Smooth muscle cell (in vitro differentiated cells): Measurements from ENCODE around the gene GCN1. TPM values are rescaled to one million over a fixed set of nuclear protein-coding genes. Genes with fewer than 3 reads are reported as not detected.

Source experiments
- DNase-seq: peaks from one replicate; lab custom pipeline; 2025; ENCODE audit not compliant: unreplicated experiment; lab: John Stamatoyannopoulos, UW
- H2AFZ ChIP-seq: fragments of 200-600 bp; sonication (generic); 2 replicates; pipeline ENCODE4 v1.6.0; 2016; ENCODE audit warnings: antibody characterized with exemption, low read depth, mild to moderate bottlenecking
- H3F3A ChIP-seq: fragments of 200-600 bp; sonication (generic); 2 replicates; pipeline ENCODE4 v1.6.0; 2017; ENCODE audit warnings: antibody characterized with exemption, low read depth
- H3K27ac ChIP-seq: fragments of 200-600 bp; sonication (generic); 2 replicates; pipeline ENCODE4 v1.5.1; 2016; ENCODE audit warnings: low read depth, mild to moderate bottlenecking
- H3K27me3 ChIP-seq: fragments of 200-600 bp; sonication (generic); 2 replicates; pipeline ENCODE4 v1.6.1; 2016; ENCODE audit warnings: low read depth, mild to moderate bottlenecking
- H3K36me3 ChIP-seq: fragments of 200-600 bp; sonication (generic); 2 replicates; pipeline ENCODE4 v1.5.1; 2016; ENCODE audit warnings: low read depth
- H3K4me1 ChIP-seq: fragments of 200-600 bp; sonication (generic); 2 replicates; pipeline ENCODE4 v1.5.1; 2016; ENCODE audit warnings: low read depth
- H3K4me2 ChIP-seq: fragments of 200-600 bp; sonication (generic); 2 replicates; pipeline ENCODE4 v1.6.0; 2016; ENCODE audit warnings: mild to moderate bottlenecking
- H3K4me3 ChIP-seq: fragments of 200-600 bp; sonication (generic); 2 replicates; pipeline ENCODE4 v1.5.1; 2016; ENCODE audit warnings: mild to moderate bottlenecking
- H3K79me2 ChIP-seq: fragments of 200-600 bp; sonication (generic); 2 replicates; pipeline ENCODE4 v1.6.0; 2016; ENCODE audit warnings: low read depth, mild to moderate bottlenecking
- H3K9ac ChIP-seq: fragments of 200-600 bp; sonication (generic); 2 replicates; pipeline ENCODE4 v1.6.0; 2016; ENCODE audit warnings: low read depth
- H3K9me3 ChIP-seq: fragments of 200-600 bp; sonication (generic); replicated peaks from 2 replicates; pipeline ENCODE4 v1.5.1; 2016; ENCODE audit warnings: low read depth
- H4K20me1 ChIP-seq: fragments of 200-600 bp; sonication (generic); 2 replicates; pipeline ENCODE4 v1.6.0; 2016; ENCODE audit warnings: low read depth
- WGBS: methylation state at CpG from one replicate; pipeline ENCODE4 v1.1.7; 2016; ENCODE audit warnings: low lambda C conversion rate; 5-methylcytosine and 5-hydroxymethylcytosine counted together
- polyA plus RNA-seq: library from polyadenylated mRNA; unstranded; fragments of >200 nt; fragmentation: Nextera tagmentation; extraction: Ambion mirVana; gene quantifications from 2 replicates; pipeline ENCODE4 v1.2.1, GENCODE V29; 2016
- total RNA-seq: library from RNA; depleted of rRNA; stranded (reverse); fragments of >200 nt; gene quantifications from 2 replicates; pipeline ENCODE4 v1.2.3, GENCODE V29; 2014
- TF ChIP-seq, protein P1 (sequence below): fragments of 200-600 bp; sonication (generic); IDR thresholded peaks from 2 replicates; pipeline ENCODE4 v1.5.1; 2017; ENCODE audit warnings: borderline replicate concordance, mild to moderate bottlenecking, antibody characterized with exemption; ENCODE audit not compliant: insufficient read depth, poor library complexity, severe bottlenecking

GCN1 gene
- total and polyA plus RNA-seq, 2 experiments from 2014 or later, result 31.6 to 44.3 TPM

DNA sequence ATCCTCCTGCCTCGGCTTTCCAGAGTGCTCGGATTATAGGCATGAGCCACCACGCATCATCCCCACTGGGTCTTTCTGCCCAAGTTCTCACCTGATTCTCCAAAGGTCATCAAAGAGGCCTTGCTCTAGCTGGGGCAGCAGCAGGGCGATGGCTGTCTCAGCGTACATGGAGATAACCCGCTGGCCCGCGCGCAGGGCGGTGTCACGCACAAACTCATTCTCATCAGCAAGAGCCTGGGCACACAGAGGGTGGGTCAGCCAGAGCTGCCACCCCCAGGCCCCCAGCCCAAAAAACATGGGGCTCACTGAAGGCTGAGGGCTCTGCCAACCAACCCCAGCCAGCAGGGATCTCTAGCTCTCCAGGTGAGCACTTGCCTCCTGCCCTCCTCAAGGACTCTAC, 50.3 kb downstream of the GCN1 start:
- H3K27ac ChIP-seq, result no peak overlapping the region
- no peaks in the 10 kb centered on the region for H3K4me1 ChIP-seq
- no peaks in the 10 kb centered on the region for H3K27me3 ChIP-seq
- H3K9ac ChIP-seq, result no peak overlapping the region
- DNase-seq, result no peak
- H3K9me3 ChIP-seq, result no peaks in the 10 kb centered on the region
- no peaks in the 10 kb centered on the region for H3K79me2 ChIP-seq
- H3K4me3 ChIP-seq, result no peak overlapping the region
- TF ChIP-seq, protein P1, sequence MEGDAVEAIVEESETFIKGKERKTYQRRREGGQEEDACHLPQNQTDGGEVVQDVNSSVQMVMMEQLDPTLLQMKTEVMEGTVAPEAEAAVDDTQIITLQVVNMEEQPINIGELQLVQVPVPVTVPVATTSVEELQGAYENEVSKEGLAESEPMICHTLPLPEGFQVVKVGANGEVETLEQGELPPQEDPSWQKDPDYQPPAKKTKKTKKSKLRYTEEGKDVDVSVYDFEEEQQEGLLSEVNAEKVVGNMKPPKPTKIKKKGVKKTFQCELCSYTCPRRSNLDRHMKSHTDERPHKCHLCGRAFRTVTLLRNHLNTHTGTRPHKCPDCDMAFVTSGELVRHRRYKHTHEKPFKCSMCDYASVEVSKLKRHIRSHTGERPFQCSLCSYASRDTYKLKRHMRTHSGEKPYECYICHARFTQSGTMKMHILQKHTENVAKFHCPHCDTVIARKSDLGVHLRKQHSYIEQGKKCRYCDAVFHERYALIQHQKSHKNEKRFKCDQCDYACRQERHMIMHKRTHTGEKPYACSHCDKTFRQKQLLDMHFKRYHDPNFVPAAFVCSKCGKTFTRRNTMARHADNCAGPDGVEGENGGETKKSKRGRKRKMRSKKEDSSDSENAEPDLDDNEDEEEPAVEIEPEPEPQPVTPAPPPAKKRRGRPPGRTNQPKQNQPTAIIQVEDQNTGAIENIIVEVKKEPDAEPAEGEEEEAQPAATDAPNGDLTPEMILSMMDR, result no peak
- no peaks in the 10 kb centered on the region for H4K20me1 ChIP-seq
- H3K4me2 ChIP-seq, result no peak overlapping the region
- H3K36me3 ChIP-seq, result peaks cover 32% of the 10 kb centered on the region
- H3F3A ChIP-seq, result no peaks in the 10 kb centered on the region
- 96% methylated on average over 11 of the region's 11 CpGs for WGBS
- no peak overlapping the region for H2AFZ ChIP-seq

DNA sequence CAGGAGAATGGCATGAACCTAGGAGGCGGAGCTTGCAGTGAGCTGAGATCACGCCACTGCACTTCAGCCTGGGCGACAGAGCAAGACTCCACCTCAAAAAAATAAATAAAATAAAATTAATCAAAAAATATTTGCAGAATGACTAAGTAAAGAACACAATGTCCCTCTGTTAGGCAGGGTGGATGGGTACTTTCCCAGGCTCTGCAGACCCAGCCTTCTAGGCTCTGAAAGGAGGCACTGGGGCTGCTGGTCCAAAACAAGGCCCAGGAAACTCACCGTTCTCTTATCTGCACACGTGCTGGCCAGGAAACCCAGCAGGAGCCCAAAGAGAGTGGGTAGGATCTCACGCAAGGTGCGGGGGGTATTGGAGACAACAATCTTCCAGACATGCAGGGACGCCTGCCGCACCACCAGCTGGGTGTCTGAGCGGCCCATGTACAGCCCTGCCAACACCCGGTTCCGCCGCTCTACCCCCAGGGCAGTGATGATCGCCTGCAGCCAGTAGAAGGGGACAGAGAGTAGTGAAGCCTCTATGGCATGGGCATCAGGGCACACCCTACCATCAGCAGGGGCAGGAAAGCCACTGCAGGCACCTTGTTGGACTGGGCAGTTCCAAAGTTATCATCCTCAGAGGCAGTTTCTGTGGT, 52.2 kb downstream of the GCN1 start:
- Histone ChIP-seq H3K4me3 (no peak overlapping the region), H3K4me2 (no peak overlapping the region), H3K27ac (no peak overlapping the region), H3K9ac (no peak overlapping the region), H3K36me3 (peaks cover 36% of the 10 kb centered on the region), H3K27me3 (no peaks in the 10 kb centered on the region), H3F3A (no peaks in the 10 kb centered on the region), H2AFZ (no peak overlapping the region), H3K79me2 (no peaks in the 10 kb centered on the region), H3K9me3 (no peaks in the 10 kb centered on the region), H3K4me1 (no peaks in the 10 kb centered on the region), H4K20me1 (no peaks in the 10 kb centered on the region)
- WGBS, result 99% methylated on average over 14 of the region's 14 CpGs
- no peak for DNase-seq
- TF ChIP-seq, protein P1, result no peak

DNA sequence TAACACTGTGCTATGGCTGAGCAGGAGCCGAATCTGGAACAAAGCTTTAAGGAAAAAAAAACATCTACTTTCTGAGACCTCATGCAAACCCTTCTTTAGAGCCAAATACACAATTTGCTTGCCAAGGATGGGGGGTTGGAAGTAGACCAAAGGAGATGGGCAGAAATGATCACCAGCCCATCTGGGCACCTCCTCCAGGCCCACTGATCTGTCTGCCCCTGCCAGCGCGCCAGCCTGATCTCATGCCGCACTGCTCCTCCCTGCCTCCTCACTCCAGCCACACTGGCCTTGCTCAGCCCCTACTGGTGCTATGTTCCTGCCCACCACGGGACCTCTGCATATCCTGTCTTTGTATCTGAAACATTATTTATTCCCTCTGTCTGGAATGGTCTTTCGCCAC, 53.2 kb downstream of the GCN1 start:
- Histone ChIP-seq H3F3A (no peaks in the 10 kb centered on the region), H3K36me3 (peaks cover 36% of the 10 kb centered on the region), H3K4me3 (no peak overlapping the region), H3K27me3 (no peaks in the 10 kb centered on the region), H2AFZ (no peak overlapping the region), H3K27ac (no peak overlapping the region), H3K4me1 (no peaks in the 10 kb centered on the region), H3K79me2 (no peaks in the 10 kb centered on the region), H4K20me1 (peaks cover 8% of the 10 kb centered on the region), H3K4me2 (no peak overlapping the region), H3K9ac (no peak overlapping the region), H3K9me3 (no peaks in the 10 kb centered on the region)
- TF ChIP-seq, protein P1, result no peak
- no peak for DNase-seq
- WGBS, result 97% methylated on average over 6 of the region's 6 CpGs

DNA sequence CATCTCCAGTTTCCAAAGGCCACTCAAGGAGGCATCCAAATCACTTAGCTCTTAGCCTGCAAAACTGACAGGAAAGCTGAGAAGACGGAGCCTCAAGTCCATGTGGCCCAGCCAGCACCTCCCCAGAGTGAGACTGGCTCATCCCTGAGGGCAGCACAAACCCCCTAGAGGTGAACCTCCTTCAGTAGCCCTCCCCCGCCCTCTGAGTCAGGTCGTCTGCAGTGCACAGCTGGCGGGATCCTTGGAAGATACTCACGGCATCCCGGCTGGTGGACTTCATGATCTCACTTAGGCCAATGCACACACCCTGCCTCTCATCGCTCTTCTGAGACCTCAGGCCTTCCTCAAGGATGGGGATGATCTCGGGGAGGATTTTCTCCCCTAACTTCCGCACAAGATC, 53.9 kb downstream of the GCN1 start:
- no peaks in the 10 kb centered on the region for H3K9me3 ChIP-seq
- H3K27me3 ChIP-seq, result no peaks in the 10 kb centered on the region
- no peak overlapping the region for H2AFZ ChIP-seq
- no peaks in the 10 kb centered on the region for H3F3A ChIP-seq
- no peaks in the 10 kb centered on the region for H3K4me1 ChIP-seq
- DNase-seq, result no peak
- H3K4me3 ChIP-seq, result no peak overlapping the region
- H3K4me2 ChIP-seq, result no peak overlapping the region
- H3K36me3 ChIP-seq, result peaks cover 32% of the 10 kb centered on the region
- TF ChIP-seq, protein P1, result no peak
- H4K20me1 ChIP-seq, result peaks cover 10% of the 10 kb centered on the region
- WGBS, result 91% methylated on average over 9 of the region's 9 CpGs
- no peaks in the 10 kb centered on the region for H3K79me2 ChIP-seq
- H3K9ac ChIP-seq, result no peak overlapping the region
- no peak overlapping the region for H3K27ac ChIP-seq
